Cerebellar cortex (tissue), 1 donor: Measurements from ENCODE around the gene CDHR1.
"Not testable (repeated sequence)": the region's sequence is repeated elsewhere in the genome, so short reads cannot be mapped to it uniquely, and the experiment has no call there.

Source experiments
- DNase-seq: peaks from one replicate; pipeline ENCODE4 v3.0.0-alpha.2; 2015; ENCODE audit warnings: low spot score

CDHR1 gene

GRCh38 chr10:84175436-84175835, 18.9 kb upstream of the CDHR1 start:
- DNase-seq: no peak

GRCh38 chr10:84176351-84176750, 18.0 kb upstream of the CDHR1 start:
- DNase-seq: no peak

GRCh38 chr10:84176836-84177474, 17.4 kb upstream of the CDHR1 start:
- no peak for DNase-seq

GRCh38 chr10:84177541-84178141, 16.7 kb upstream of the CDHR1 start:
- DNase-seq: peak; percentile 91

GRCh38 chr10:84178160-84178609, 16.2 kb upstream of the CDHR1 start:
- DNase-seq: no peak

- DNase-seq: peak; percentile 76
Observed at GRCh38 chr10:84179059-84179710, 15.2 kb upstream of the CDHR1 start.

- DNase-seq: not testable (repeated sequence)
Observed at GRCh38 chr10:84180386-84180785, 14.0 kb upstream of the CDHR1 start.

GRCh38 chr10:84181631-84182030, 12.7 kb upstream of the CDHR1 start:
- DNase-seq: no peak

- DNase-seq: no peak
Observed at GRCh38 chr10:84184517-84184916, 9.8 kb upstream of the CDHR1 start.

- DNase-seq: no peak
Observed at GRCh38 chr10:84185526-84186175, 8.7 kb upstream of the CDHR1 start.

GRCh38 chr10:84188815-84189214, 5.5 kb upstream of the CDHR1 start:
- DNase-seq: no peak

GRCh38 chr10:84190621-84191020, 3.7 kb upstream of the CDHR1 start:
- DNase-seq: no peak

- DNase-seq: no peak
Observed at GRCh38 chr10:84191106-84191505, 3.2 kb upstream of the CDHR1 start.

- no peak for DNase-seq
Observed at GRCh38 chr10:84193327-84193726, 1.0 kb upstream of the CDHR1 start.

GRCh38 chr10:84193846-84194423, 402 bp upstream of the CDHR1 start:
- DNase-seq: no peak

- no peak for DNase-seq
Observed at GRCh38 chr10:84195044-84195830, 900 bp downstream of the CDHR1 start.

GRCh38 chr10:84196083-84196482, 1.7 kb downstream of the CDHR1 start:
- DNase-seq: no peak

GRCh38 chr10:84196941-84197340, 2.6 kb downstream of the CDHR1 start:
- peak; percentile 12 for DNase-seq

- DNase-seq: no peak
Observed at GRCh38 chr10:84197643-84198042, 3.3 kb downstream of the CDHR1 start.

- DNase-seq: no peak
Observed at GRCh38 chr10:84198206-84198915, 4.0 kb downstream of the CDHR1 start.
